Psoas muscle (tissue), 8 donors: Measurements from ENCODE around the gene LRTM2. TPM values are rescaled to one million over a fixed set of nuclear protein-coding genes. Genes with fewer than 3 reads are reported as not detected.
A peak's percentile ranks its signal among the peaks of the same experiment; 100 is the strongest.

Experiments
- ATAC-seq, 4 donors: fragments of 200-7000 bp; cut with Tn5 transposase; one replicate each; pipeline ENCODE4 v1.9.1; 2020; ENCODE audit warnings: moderate library complexity in 3 of 4, mild to moderate bottlenecking in 2 of 4
- DNase-seq, 2 donors: peaks; one replicate each; pipeline ENCODE4 v3.0.0-alpha.2; 2020
- H3K27ac ChIP-seq: fragments of 200-600 bp; one replicate; pipeline ENCODE4 v1.8.0; 2022
- H3K27me3 ChIP-seq, 3 donors: fragments of 200-600 bp in 1 of 3; one replicate each; pipeline versions ENCODE4 v1.6.1 to v1.8.0; 2013 to 2022; ENCODE audit warnings: low read length in 2 of 3, mild to moderate bottlenecking in 2 of 3, moderate library complexity in 1 of 3; ENCODE audit not compliant: insufficient read depth in 3 of 3
- H3K36me3 ChIP-seq, 2 donors: fragments of 200-600 bp in 1 of 2; one replicate each; pipeline versions ENCODE4 v1.6.1 to v1.8.0; 2013 to 2022; ENCODE audit warnings: low read depth in 1 of 2, mild to moderate bottlenecking in 1 of 2, moderate library complexity in 1 of 2; ENCODE audit not compliant: insufficient read depth in 1 of 2
- H3K4me1 ChIP-seq: fragments of 200-600 bp; one replicate; pipeline ENCODE4 v1.8.0; 2022
- H3K4me3 ChIP-seq: fragments of 200-600 bp; one replicate; pipeline ENCODE4 v1.8.0; 2022; ENCODE audit warnings: mild to moderate bottlenecking
- H3K9me3 ChIP-seq: fragments of 200-600 bp; one replicate; pipeline ENCODE4 v1.8.0; 2022
- CTCF ChIP-seq: fragments of 200-600 bp; IDR thresholded peaks from one replicate; pipeline ENCODE4 v1.8.0; 2022; ENCODE audit warnings: antibody characterized with exemption
- WGBS, 3 donors: extraction: QIAGEN DNeasy Blood & Tissue Kit; methylation state at CpG; one replicate each; pipeline versions ENCODE4 v1.1.6 to v1.1.7; 2013; 5-methylcytosine and 5-hydroxymethylcytosine counted together
- intact Hi-C, 2 donors: fragments of 100-400 bp; cut with DNase I; formaldehyde crosslinking; loops; one replicate each; pipeline versions ENCODE4 v1.11.0 to v1.14.2; 2022
- polyA plus RNA-seq, 3 donors: library from polyadenylated mRNA; stranded (reverse); fragments of 200-250 nt; gene quantifications; one replicate each; pipeline ENCODE4 v1.2.3, GENCODE V29; 2013
- total RNA-seq, 4 donors: library from RNA; stranded (reverse); fragmentation: NEBNext Ultra II Directional in 2 of 4; extraction: Animal tissue kit (Norgen Biotek cat#: 25700) in 2 of 4; gene quantifications; one replicate each; pipeline versions ENCODE4 v1.2.1 to v1.2.4, GENCODE V29; 2021 to 2023
- donor health status: healthy with polysubstance abuse.
- donor health status: DM: no; HTN: no; CAD: no; lungs with moderate emphysema.
- donor health status: Bipolar disorder and iron deficiency.
- donor health status: healthy.
- donor health status: DM: yes; HTN: yes; CAD: no.
- donor health status: DM: no; HTN: no; CAD: no.
- donor health status: DM: no; HTN: no; CAD: no.
- donor health status: DM: yes; HTN: yes; CAD: no.

Gene LRTM2
- total and polyA plus RNA-seq, 7 donors, result not detected

- intact Hi-C loops, result no loop called here
- WGBS, 3 donors, result 73 to 80% (median 75%) methylated on average over 4 of the region's 4 CpGs
Measured at GRCh38 chr12:1778911-1779310, 41.5 kb upstream of the LRTM2 start.

GRCh38 chr12:1779783-1780182 lies 40.6 kb upstream of the LRTM2 start:
- Histone ChIP-seq H3K27me3 (no peaks in the 10 kb centered on the region), H3K9me3 (no peaks in the 10 kb centered on the region), H3K27ac (no peak overlapping the region), H3K4me3 (no peak overlapping the region), H3K4me1 (peaks cover 55% of the 10 kb centered on the region), H3K36me3 (peaks cover 3 to 23% of the 10 kb centered on the region in 2 donors)
- intact Hi-C loops, result no loop called here
- no peak for DNase-seq
- ATAC-seq, result no peak
- TF ChIP-seq CTCF, result no peak
- WGBS, 3 donors, result 58 to 61% (median 59%) methylated on average over 1 of the region's 1 CpG

More at GRCh38 chr12:1778911-1779310, 41.5 kb upstream of the LRTM2 start:
- Histone ChIP-seq H3K36me3 (peaks cover 3 to 18% of the 10 kb centered on the region in 2 donors), H3K27me3 (no peaks in the 10 kb centered on the region), H3K9me3 (no peaks in the 10 kb centered on the region), H3K4me3 (no peak overlapping the region), H3K27ac (no peak overlapping the region), H3K4me1 (peaks cover 48% of the 10 kb centered on the region)
- TF ChIP-seq CTCF, result no peak
- ATAC-seq (no peak), DNase-seq (no peak)

GRCh38 chr12:1781772-1782171 lies 38.6 kb upstream of the LRTM2 start:
- WGBS, 3 donors, result 35 to 53% (median 49%) methylated on average over 2 of the region's 2 CpGs
- Histone ChIP-seq H3K4me3 (no peak overlapping the region), H3K36me3 (peaks cover 7 to 35% of the 10 kb centered on the region in 2 donors), H3K27ac (no peak overlapping the region), H3K4me1 (peaks cover 44% of the 10 kb centered on the region), H3K9me3 (no peaks in the 10 kb centered on the region), H3K27me3 (no peaks in the 10 kb centered on the region)
- intact Hi-C loops, result no loop called here
- ATAC-seq (peak; percentile 23 to 67 (median 52)), DNase-seq (no peak)
- TF ChIP-seq CTCF, result no peak

- peak in 2 of 4 donors; percentile 40 to 47 for ATAC-seq
- 43 to 54% (median 49%) methylated on average over 2 of the region's 2 CpGs for WGBS, 3 donors
Measured at GRCh38 chr12:1782215-1782614, 38.1 kb upstream of the LRTM2 start.

More at GRCh38 chr12:1782215-1782614, 38.1 kb upstream of the LRTM2 start:
- peaks cover 44% of the 10 kb centered on the region for H3K4me1 ChIP-seq
- peaks cover 7 to 35% of the 10 kb centered on the region in 2 donors for H3K36me3 ChIP-seq
- intact Hi-C loops, result no loop called here
- H3K27me3 ChIP-seq, result no peaks in the 10 kb centered on the region
- H3K4me3 ChIP-seq, result no peak overlapping the region
- H3K27ac ChIP-seq, result no peak overlapping the region
- H3K9me3 ChIP-seq, result no peaks in the 10 kb centered on the region
- no peak for TF ChIP-seq CTCF
- DNase-seq, result no peak
